Neural progenitor cell (in vitro differentiated cells): ENCODE results near the gene FBXW5. TPM values are rescaled to one million over a fixed set of nuclear protein-coding genes. Genes with fewer than 3 reads are reported as not detected.

Source experiments
- DNase-seq: peaks from one replicate; pipeline ENCODE4 v3.0.0-alpha.2; 2016; ENCODE audit warnings: low spot score
- H2AFZ ChIP-seq: fragments of 200-600 bp; sonication (generic); replicated peaks from 2 replicates; pipeline ENCODE4 v1.6.1; 2016; ENCODE audit warnings: antibody characterized with exemption
- H3F3A ChIP-seq: fragments of 200-600 bp; sonication (generic); 2 replicates; pipeline ENCODE4 v1.6.1; 2016; ENCODE audit warnings: antibody characterized with exemption, low read depth
- H3K27ac ChIP-seq: fragments of 200-600 bp; sonication (generic); 2 replicates; pipeline ENCODE4 v1.5.1; 2016; ENCODE audit warnings: mild to moderate bottlenecking
- H3K27me3 ChIP-seq: fragments of 200-600 bp; sonication (generic); 2 replicates; pipeline ENCODE4 v1.6.1; 2016; ENCODE audit warnings: mild to moderate bottlenecking, moderate library complexity
- H3K36me3 ChIP-seq: fragments of 200-600 bp; sonication (generic); 2 replicates; pipeline ENCODE4 v1.5.1; 2016
- H3K4me1 ChIP-seq: fragments of 200-600 bp; sonication (generic); 2 replicates; pipeline ENCODE4 v1.6.1; 2016; ENCODE audit warnings: mixed run types
- H3K4me2 ChIP-seq: fragments of 200-600 bp; sonication (generic); 2 replicates; pipeline ENCODE4 v1.6.1; 2016
- H3K4me3 ChIP-seq: fragments of 200-600 bp; sonication (generic); 2 replicates; pipeline ENCODE4 v1.5.1; 2016
- H3K79me2 ChIP-seq: fragments of 200-600 bp; sonication (generic); 2 replicates; pipeline ENCODE4 v1.6.1; 2016; ENCODE audit warnings: low read depth
- H3K9ac ChIP-seq: fragments of 200-600 bp; sonication (generic); 2 replicates; pipeline ENCODE4 v1.6.1; 2016
- H3K9me3 ChIP-seq: fragments of 200-600 bp; sonication (generic); 2 replicates; pipeline ENCODE4 v1.5.1; 2016; ENCODE audit warnings: low read depth
- H4K20me1 ChIP-seq: fragments of 200-600 bp; sonication (generic); 2 replicates; pipeline ENCODE4 v1.6.1; 2016; ENCODE audit warnings: low read depth
- H3K27ac Mint-ChIP-seq: 3 replicates; pipeline ENCODE4 v1.8.0; 2021; ENCODE audit warnings: mixed read lengths
- H3K27me3 Mint-ChIP-seq: 2 replicates; pipeline ENCODE4 v1.8.0; 2022; ENCODE audit warnings: low read depth, mild to moderate bottlenecking, inconsistent platforms, moderate library complexity, mixed read lengths; ENCODE audit not compliant: insufficient read depth
- H3K36me3 Mint-ChIP-seq: 3 replicates; pipeline ENCODE4 v1.8.0; 2021; ENCODE audit warnings: mixed read lengths
- H3K4me1 Mint-ChIP-seq: 3 replicates; pipeline ENCODE4 v1.8.0; 2021; ENCODE audit warnings: mixed read lengths
- H3K4me3 Mint-ChIP-seq: 3 replicates; pipeline ENCODE4 v1.8.0; 2021; ENCODE audit warnings: mild to moderate bottlenecking, moderate library complexity, mixed read lengths
- H3K9me3 Mint-ChIP-seq: 3 replicates; pipeline ENCODE4 v1.8.0; 2020; ENCODE audit warnings: mixed read lengths
- EZH2 ChIP-seq: fragments of 200-600 bp; sonication (generic); IDR thresholded peaks from 2 replicates; pipeline ENCODE4 v1.6.1; 2017; ENCODE audit warnings: antibody characterized with exemption, mild to moderate bottlenecking, moderate library complexity
- EZH2phosphoT487 ChIP-seq: fragments of 200-600 bp; sonication (generic); IDR thresholded peaks from 2 replicates; pipeline ENCODE4 v1.6.1; 2017; ENCODE audit warnings: antibody characterized with exemption
- total RNA-seq: library from RNA; depleted of rRNA; stranded (reverse); fragments of >200 nt; gene quantifications from 2 replicates; pipeline ENCODE4 v1.2.3, GENCODE V29; 2015; ENCODE audit warnings: low replicate concordance
- TF ChIP-seq, protein P1 (sequence below): fragments of 200-600 bp; sonication (generic); IDR thresholded peaks from 2 replicates; pipeline ENCODE4 v1.5.1; 2017; ENCODE audit warnings: antibody characterized with exemption, mild to moderate bottlenecking

FBXW5 gene
- total RNA-seq, 1 donor from 2014 or later = 21.5 TPM

DNA sequence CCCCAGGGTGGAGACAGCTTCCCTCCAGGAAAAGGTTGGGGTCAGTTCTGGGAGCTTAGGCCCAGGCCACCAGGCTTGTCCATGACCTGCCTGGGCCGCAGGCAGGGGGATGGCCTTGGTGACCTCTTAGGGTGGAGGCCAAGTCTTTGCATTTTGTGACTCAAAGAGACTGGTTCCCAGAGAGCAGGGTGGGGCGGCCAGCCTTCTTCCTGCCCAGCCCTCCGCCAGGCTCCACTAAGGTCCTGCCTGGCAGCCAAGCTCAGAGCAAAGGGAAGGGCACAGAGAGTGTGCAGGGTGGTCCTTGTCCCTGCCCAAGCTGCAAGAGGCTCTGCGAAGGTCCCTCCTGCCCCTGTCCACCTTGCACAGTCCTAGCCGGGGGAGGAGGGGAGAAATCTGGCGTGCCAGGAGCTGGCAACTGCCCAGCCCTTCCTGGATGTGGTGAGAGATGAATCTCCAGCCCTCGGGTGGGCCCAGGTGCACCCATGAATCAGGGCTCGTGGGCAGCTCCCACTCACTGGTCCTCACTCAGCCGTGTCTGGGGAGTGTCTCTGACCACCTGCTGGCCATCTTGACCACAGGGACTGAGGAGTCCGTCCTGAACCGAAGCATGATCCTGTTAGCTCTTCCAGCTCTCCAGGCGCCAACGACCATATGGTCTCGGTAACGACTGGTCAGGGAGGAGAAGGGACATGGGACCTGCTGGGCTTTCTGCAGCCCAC is 30.4 kb upstream of the FBXW5 start:
- no peak overlapping the region for H2AFZ ChIP-seq
- no peaks in the 10 kb centered on the region for H3K79me2 ChIP-seq
- H4K20me1 ChIP-seq = no peaks in the 10 kb centered on the region
- TF ChIP-seq EZH2 = no peak
- TF ChIP-seq, protein P1, sequence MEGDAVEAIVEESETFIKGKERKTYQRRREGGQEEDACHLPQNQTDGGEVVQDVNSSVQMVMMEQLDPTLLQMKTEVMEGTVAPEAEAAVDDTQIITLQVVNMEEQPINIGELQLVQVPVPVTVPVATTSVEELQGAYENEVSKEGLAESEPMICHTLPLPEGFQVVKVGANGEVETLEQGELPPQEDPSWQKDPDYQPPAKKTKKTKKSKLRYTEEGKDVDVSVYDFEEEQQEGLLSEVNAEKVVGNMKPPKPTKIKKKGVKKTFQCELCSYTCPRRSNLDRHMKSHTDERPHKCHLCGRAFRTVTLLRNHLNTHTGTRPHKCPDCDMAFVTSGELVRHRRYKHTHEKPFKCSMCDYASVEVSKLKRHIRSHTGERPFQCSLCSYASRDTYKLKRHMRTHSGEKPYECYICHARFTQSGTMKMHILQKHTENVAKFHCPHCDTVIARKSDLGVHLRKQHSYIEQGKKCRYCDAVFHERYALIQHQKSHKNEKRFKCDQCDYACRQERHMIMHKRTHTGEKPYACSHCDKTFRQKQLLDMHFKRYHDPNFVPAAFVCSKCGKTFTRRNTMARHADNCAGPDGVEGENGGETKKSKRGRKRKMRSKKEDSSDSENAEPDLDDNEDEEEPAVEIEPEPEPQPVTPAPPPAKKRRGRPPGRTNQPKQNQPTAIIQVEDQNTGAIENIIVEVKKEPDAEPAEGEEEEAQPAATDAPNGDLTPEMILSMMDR = no peak
- TF ChIP-seq EZH2phosphoT487 = no peak
- Mint-ChIP-seq H3K27me3 (peaks cover 7% of the 10 kb centered on the region), H3K9me3 (no peaks in the 10 kb centered on the region), H3K4me1 (peaks cover 2% of the 10 kb centered on the region), H3K36me3 (no peaks in the 10 kb centered on the region), H3K4me3 (peak overlapping the region; percentile 38), H3K27ac (no peak overlapping the region)
- no peak overlapping the region for H3K27ac ChIP-seq
- no peak overlapping the region for H3K4me2 ChIP-seq
- H3F3A ChIP-seq = peaks cover 11% of the 10 kb centered on the region
- H3K4me3 ChIP-seq = no peak overlapping the region
- no peak for DNase-seq
- no peak overlapping the region for H3K9ac ChIP-seq
- no peaks in the 10 kb centered on the region for H3K9me3 ChIP-seq
- H3K4me1 ChIP-seq = peaks cover 7% of the 10 kb centered on the region
- peaks cover 17% of the 10 kb centered on the region for H3K27me3 ChIP-seq
- no peaks in the 10 kb centered on the region for H3K36me3 ChIP-seq

DNA sequence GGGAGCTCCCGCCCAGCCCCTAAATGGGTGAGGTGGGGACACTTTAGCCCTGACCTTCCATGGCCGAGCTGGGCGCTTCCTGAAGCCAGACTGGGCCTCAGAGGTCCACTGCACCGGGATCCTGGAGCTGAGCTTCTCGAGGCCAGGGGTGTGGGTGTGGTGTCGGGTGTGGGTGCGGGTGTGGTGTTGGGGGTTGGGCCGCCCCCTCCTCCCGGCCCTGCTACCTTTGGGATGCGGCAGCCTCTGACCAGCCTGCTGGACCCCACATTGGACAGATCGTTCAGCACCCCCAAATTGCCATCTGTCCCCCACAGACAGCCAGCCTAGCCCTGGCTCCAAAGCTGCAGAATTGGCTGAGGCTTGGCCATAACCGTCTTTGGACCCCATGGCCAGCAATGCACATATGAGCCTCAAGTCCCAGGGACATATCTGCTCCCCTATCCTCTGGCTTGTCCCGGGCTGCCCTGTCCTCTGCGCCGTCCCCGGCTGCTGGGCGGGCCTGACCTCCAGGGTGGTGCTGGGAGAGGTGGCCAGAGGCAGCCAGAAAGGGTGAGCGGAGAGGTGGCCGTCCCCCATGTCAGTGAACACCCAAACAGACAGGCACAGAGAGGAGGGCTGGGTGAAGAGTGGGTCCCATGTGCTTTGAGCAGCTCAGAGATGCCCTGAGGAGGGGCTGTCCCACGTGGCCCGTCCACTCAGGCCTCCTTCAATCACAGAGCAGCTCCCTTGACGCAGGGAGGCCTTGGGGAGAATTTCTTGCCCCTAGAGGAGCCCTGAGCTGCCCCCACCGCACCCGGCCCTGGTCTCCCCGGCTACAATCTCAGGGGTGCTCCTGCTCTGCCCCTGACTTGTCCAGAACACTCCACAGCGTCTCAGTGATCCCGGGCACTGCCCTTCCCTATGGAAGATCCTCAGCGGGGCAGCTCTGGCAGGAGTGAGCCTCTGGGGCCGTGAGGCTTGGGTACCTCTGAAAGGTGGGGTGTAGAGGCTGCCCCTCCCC is 29.4 kb upstream of the FBXW5 start:
- Histone ChIP-seq H3K4me1 (peaks cover 7% of the 10 kb centered on the region), H3K36me3 (no peaks in the 10 kb centered on the region), H4K20me1 (no peaks in the 10 kb centered on the region), H3K79me2 (no peaks in the 10 kb centered on the region), H3K9me3 (no peaks in the 10 kb centered on the region), H2AFZ (no peak overlapping the region), H3K4me2 (no peak overlapping the region), H3K27ac (no peak overlapping the region), H3F3A (peaks cover 2% of the 10 kb centered on the region), H3K9ac (no peak overlapping the region), H3K27me3 (peaks cover 17% of the 10 kb centered on the region), H3K4me3 (no peak overlapping the region)
- Mint-ChIP-seq H3K27me3 (peaks cover 5% of the 10 kb centered on the region), H3K36me3 (no peaks in the 10 kb centered on the region), H3K4me3 (no peak overlapping the region), H3K27ac (no peak overlapping the region), H3K4me1 (peaks cover 2% of the 10 kb centered on the region), H3K9me3 (no peaks in the 10 kb centered on the region)
- TF ChIP-seq EZH2phosphoT487 = no peak
- TF ChIP-seq, protein P1 = no peak
- TF ChIP-seq EZH2 = no peak
- DNase-seq = no peak

- no peak overlapping the region for H3K9ac ChIP-seq
- no peak overlapping the region for H3K4me2 ChIP-seq
- H3K79me2 ChIP-seq = no peaks in the 10 kb centered on the region
- Mint-ChIP-seq H3K9me3 (no peaks in the 10 kb centered on the region), H3K36me3 (no peaks in the 10 kb centered on the region), H3K27me3 (peaks cover 5% of the 10 kb centered on the region), H3K4me1 (peaks cover 2% of the 10 kb centered on the region), H3K4me3 (no peak overlapping the region), H3K27ac (no peak overlapping the region)
- no peak overlapping the region for H3K4me3 ChIP-seq
- H3K27me3 ChIP-seq = peaks cover 11% of the 10 kb centered on the region
- DNase-seq = no peak
- peaks cover 6% of the 10 kb centered on the region for H3K4me1 ChIP-seq
- no peaks in the 10 kb centered on the region for H3F3A ChIP-seq
- no peak overlapping the region for H2AFZ ChIP-seq
- H4K20me1 ChIP-seq = no peaks in the 10 kb centered on the region
- H3K36me3 ChIP-seq = no peaks in the 10 kb centered on the region
- H3K27ac ChIP-seq = no peak overlapping the region
- no peaks in the 10 kb centered on the region for H3K9me3 ChIP-seq
- TF ChIP-seq EZH2 (no peak), EZH2phosphoT487 (no peak)
- TF ChIP-seq, protein P1 = no peak
Observed at GRCh38 chr9:136972743-136973142, 28.2 kb upstream of the FBXW5 start.
